ENCODE measurements around the gene COQ7.

GRCh38 chr16:19112099-19112407 lies 44.6 kb downstream of the COQ7 start:
- TF ChIP-seq EZH2 (IDR thresholded peaks at IDR 0.05; ENCODE audit: low read depth, unreplicated experiment) (no peak), CTCF (conservative IDR thresholded peaks at IDR 0.05; ENCODE audit: low read depth in 2 of 2) (no peak), EZH2phosphoT487 (IDR thresholded peaks at IDR 0.05; ENCODE audit: unreplicated experiment) (no peak), ETS1 (IDR thresholded peaks at IDR 0.05) (no peak)

Measured in GM23338 (cell line).